BLaER1 treated with 17β-estradiol and CSF1 and Interleukin-3, amounts not matched to agents 10 nM and 100 nM (cell line): Measurements from ENCODE around the gene SIL1.
A peak's percentile ranks its signal among the peaks of the same experiment; 100 is the strongest.

Source experiments
- H3K27ac ChIP-seq, 11 experiments: shearing (Covaris generic); formaldehyde crosslinking; 2 replicates each; pipeline ENCODE4 v1.8.1; 2022
- H3K27me3 ChIP-seq, 11 experiments: shearing (Covaris generic); formaldehyde crosslinking; 2 replicates each; pipeline ENCODE4 v1.8.1; 2022
- H3K36me3 ChIP-seq, 11 experiments: shearing (Covaris generic); formaldehyde crosslinking; 2 replicates each; pipeline ENCODE4 v1.8.1; 2022
- H3K4me1 ChIP-seq, 10 experiments: shearing (Covaris generic); formaldehyde crosslinking; 2 replicates each; pipeline ENCODE4 v1.8.1; 2022
- H3K4me2 ChIP-seq, 11 experiments: shearing (Covaris generic); formaldehyde crosslinking; 2 replicates each; pipeline ENCODE4 v1.8.1; 2022
- H3K4me3 ChIP-seq, 10 experiments: shearing (Covaris generic); formaldehyde crosslinking; 2 replicates each; pipeline ENCODE4 v1.8.1; 2022
- H3K9ac ChIP-seq, 11 experiments: shearing (Covaris generic); formaldehyde crosslinking; 2 replicates each; pipeline ENCODE4 v1.8.1; 2022
- H3K9me3 ChIP-seq, 11 experiments: shearing (Covaris generic); formaldehyde crosslinking; replicated peaks in 1 of 11; 2 replicates each; pipeline ENCODE4 v1.8.1; 2022
- H4K20me1 ChIP-seq, 11 experiments: shearing (Covaris generic); formaldehyde crosslinking; 2 replicates each; pipeline ENCODE4 v1.8.1; 2022
- Cebpa-rat ChIP-seq, 11 experiments: shearing (Covaris generic); IDR thresholded peaks; 2 replicates each; pipeline ENCODE4 v1.8.1; 2022

Gene SIL1

DNA sequence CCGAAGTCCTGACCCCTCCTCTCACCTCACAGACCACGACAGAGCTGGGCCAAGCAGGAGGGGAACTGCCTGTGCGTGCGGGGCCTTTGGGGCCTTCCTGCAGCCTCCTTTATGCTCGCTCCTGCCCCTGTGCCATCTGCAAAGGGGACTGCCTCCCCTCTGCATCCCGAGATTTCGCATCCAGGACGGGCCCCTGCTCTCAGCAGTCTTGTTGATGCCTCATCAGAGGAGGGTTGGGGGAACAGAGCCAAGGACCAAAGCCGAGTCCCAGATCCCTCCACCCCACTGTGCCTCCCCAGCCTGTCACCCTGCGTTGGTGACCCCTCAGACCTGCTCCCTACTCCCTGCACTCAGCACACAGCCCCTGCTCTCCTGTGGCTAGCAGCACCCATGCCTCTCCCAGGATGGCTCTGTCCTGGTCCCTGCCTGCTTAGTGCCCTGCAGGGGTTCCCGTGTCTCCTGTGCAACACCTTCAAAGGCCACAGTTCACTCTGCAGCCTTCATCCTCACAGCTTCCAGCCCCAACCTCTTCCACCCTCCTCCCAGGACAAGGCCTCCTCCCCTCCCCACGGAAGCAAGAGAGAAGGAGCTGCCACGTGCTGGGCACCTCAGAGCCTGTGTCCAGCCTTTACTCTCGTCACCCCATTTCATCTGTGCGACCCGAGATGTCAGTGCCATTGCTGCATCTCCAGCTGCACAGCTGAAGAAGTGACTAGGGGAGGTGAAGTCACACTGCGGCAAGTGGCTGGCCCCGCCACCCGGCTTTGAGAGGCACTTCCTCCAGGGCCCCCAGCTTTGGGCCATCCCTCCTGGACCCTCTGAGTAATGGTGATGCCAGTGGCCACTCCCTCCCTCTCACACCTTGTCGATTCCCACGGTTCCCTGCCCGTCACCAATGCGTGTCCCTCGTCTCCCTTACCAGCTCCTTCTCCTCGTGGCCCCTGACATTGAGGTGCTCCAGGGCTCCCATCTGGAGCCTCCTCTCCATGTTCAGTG, 260.5 kb downstream of the SIL1 start:
- Histone ChIP-seq H3K9me3 (no peaks in the 10 kb centered on the region), H3K4me3 (no peak overlapping the region), H3K9ac (no peak overlapping the region), H4K20me1 (peaks cover 0 to 38% (median 0%) of the 10 kb centered on the region in 11 experiments; a peak in 4 of 22 replicates), H3K27ac (no peak overlapping the region), H3K4me1 (peaks cover 0 to 18% (median 11%) of the 10 kb centered on the region in 10 experiments; a peak in 16 of 20 replicates), H3K4me2 (peak overlapping the region in 1 of 11 experiments; percentile 10; a peak in 3 of 22 replicates), H3K27me3 (no peaks in the 10 kb centered on the region), H3K36me3 (peaks cover 30 to 66% (median 47%) of the 10 kb centered on the region in 11 experiments)
- TF ChIP-seq Cebpa-rat (IDR thresholded peaks at IDR 0.05) = no peak

DNA sequence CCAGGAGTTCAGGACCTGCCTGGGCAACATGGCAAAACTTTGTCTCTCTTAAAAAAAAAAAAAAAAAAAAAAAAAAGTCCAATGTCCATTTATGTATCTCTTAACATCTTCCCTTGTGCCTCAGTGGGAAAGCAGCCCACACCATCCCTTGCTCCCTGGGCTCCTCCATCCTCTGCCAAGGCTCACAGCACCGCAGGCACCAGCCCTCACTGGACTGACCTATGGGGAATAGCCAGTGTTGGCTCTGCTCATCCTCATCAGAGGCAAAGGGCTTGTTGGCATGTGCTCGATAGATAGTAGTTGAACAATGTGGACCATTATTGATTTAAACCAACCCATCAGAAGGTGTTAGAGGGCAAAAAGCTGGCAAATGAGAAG, 261.2 kb downstream of the SIL1 start:
- no peak for TF ChIP-seq Cebpa-rat (IDR thresholded peaks at IDR 0.05)
- Histone ChIP-seq H3K4me2 (no peak overlapping the region), H3K4me1 (peaks cover 0 to 11% (median 4%) of the 10 kb centered on the region in 10 experiments; a peak in 11 of 20 replicates), H3K36me3 (peaks cover 37 to 73% (median 54%) of the 10 kb centered on the region in 11 experiments), H4K20me1 (peaks cover 0 to 45% (median 0%) of the 10 kb centered on the region in 11 experiments; a peak in 4 of 22 replicates), H3K9ac (no peak overlapping the region), H3K9me3 (no peaks in the 10 kb centered on the region), H3K4me3 (no peak overlapping the region), H3K27ac (no peak overlapping the region), H3K27me3 (no peaks in the 10 kb centered on the region)

DNA sequence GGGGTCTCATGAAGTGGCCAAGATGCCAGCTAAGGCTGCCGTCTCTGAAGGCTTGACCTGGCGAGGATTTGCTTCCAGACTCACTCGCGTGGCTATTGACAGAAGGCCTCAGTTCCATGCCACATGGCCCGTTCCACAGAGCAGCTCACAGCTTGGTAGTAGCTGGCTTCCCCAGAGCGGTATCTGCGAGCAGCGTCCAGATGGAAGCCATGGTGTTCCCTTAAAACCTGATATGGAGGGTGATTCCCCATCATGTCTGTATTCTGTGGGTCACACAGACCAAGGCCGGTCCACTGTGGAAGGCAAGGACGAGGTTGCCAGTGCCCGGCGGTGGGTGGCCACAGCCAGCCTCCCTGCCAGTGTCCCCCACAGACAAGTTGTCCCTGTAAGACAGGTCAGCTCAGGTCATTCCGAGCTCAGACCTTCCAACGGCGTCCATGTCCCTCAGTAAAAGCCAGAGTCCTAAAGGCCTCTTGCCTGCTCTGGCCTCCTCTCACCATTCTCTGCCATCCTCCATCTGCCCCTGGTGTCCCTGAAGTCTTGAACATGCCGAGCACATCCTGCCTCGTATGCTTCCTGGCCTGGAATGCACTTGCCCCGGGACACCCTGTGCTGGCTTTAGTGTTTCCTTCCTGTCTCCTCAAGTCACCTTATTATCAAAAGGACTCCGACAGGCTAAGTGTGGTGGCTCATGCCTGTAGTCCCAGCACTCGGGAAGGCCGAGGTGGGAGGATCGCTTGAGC, 261.8 kb downstream of the SIL1 start:
- Histone ChIP-seq H3K36me3 (peaks cover 43 to 78% (median 60%) of the 10 kb centered on the region in 11 experiments), H3K27ac (no peak overlapping the region), H3K4me1 (peaks cover 0 to 8% (median 0%) of the 10 kb centered on the region in 10 experiments; a peak in 2 of 20 replicates), H3K4me3 (no peak overlapping the region), H3K9ac (no peak overlapping the region), H4K20me1 (peaks cover 0 to 51% (median 0%) of the 10 kb centered on the region in 11 experiments; a peak in 4 of 22 replicates), H3K4me2 (no peak overlapping the region), H3K27me3 (no peaks in the 10 kb centered on the region), H3K9me3 (no peaks in the 10 kb centered on the region)
- TF ChIP-seq Cebpa-rat (IDR thresholded peaks at IDR 0.05) = no peak

DNA sequence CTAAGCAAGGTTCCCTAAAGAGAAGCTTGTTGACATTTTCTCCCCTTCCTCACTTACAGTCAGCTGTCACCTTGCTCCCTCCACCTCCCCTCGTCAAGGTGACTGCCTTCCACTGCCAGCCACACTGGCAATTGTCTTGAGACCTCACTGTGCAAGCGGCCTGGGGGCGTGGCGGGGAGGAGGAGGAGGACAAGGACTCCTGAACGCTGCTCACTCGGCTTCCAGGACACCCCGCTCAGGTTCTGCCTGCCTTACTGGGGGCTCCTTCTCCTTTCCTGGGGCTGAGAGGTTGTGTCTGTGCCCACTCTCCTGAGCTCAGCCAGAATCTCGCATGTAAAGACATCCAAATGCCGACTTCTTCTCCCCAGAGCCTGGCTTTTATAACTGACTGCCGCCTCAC, 262.7 kb downstream of the SIL1 start:
- Histone ChIP-seq H3K4me1 (peaks cover 0 to 8% (median 0%) of the 10 kb centered on the region in 10 experiments; a peak in 2 of 20 replicates), H3K9ac (no peak overlapping the region), H3K9me3 (no peaks in the 10 kb centered on the region), H3K27me3 (no peaks in the 10 kb centered on the region), H3K36me3 (peaks cover 52 to 80% (median 69%) of the 10 kb centered on the region in 11 experiments), H4K20me1 (peaks cover 0 to 60% (median 3%) of the 10 kb centered on the region in 11 experiments; a peak in 4 of 22 replicates), H3K4me3 (no peak overlapping the region), H3K27ac (no peak overlapping the region), H3K4me2 (no peak overlapping the region)
- no peak for TF ChIP-seq Cebpa-rat (IDR thresholded peaks at IDR 0.05)

DNA sequence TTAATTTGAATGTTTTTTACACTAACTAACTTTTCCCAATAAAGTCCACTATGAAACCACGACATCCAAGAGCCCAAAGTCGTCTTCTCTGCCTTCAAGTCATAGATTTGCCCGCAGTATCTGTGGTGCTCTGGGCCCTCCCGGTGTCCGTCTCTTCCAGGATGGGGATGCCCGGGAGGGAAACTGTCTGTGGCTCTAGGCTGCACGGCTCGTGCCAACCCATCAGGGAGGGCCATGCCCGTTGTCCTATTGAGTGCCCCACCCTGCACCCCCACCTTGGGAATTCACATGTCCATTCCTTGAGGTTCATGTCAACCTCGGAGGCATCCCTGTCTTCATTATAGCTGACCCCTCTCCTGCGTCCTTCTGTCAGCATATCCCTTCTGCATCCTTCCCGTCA, 263.2 kb downstream of the SIL1 start:
- Histone ChIP-seq H3K9ac (no peak overlapping the region), H4K20me1 (peaks cover 0 to 65% (median 3%) of the 10 kb centered on the region in 11 experiments; a peak in 7 of 22 replicates), H3K4me2 (no peak overlapping the region), H3K4me1 (peaks cover 0 to 8% (median 0%) of the 10 kb centered on the region in 10 experiments; a peak in 2 of 20 replicates), H3K36me3 (peaks cover 57 to 85% (median 74%) of the 10 kb centered on the region in 11 experiments), H3K4me3 (no peak overlapping the region), H3K27me3 (no peaks in the 10 kb centered on the region), H3K27ac (no peak overlapping the region), H3K9me3 (no peaks in the 10 kb centered on the region)
- no peak for TF ChIP-seq Cebpa-rat (IDR thresholded peaks at IDR 0.05)

DNA sequence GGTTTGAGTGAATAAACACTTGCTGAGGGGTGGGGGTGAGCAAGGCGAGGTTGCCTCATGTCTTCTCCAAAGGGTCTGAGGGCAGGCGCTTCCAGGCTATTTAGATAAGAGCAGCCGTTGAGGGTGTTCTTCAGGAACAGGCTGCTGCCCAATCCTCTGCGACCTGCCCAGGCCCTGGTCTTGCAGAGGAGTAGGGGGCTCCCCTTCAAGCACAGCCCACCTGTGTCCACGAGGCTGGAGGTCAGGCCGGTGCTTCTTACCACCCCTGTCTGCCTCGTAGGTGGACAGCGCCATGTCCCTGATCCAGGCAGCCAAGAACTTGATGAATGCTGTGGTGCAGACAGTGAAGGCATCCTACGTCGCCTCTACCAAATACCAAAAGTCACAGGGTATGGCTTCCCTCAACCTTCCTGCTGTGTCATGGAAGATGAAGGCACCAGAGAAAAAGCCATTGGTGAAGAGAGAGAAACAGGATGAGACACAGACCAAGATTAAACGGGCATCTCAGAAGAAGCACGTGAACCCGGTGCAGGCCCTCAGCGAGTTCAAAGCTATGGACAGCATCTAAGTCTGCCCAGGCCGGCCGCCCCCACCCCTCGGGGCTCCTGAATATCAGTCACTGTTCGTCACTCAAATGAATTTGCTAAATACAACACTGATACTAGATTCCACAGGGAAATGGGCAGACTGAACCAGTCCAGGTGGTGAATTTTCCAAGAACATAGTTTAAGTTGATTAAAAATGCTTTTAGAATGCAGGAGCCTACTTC, 264.5 kb downstream of the SIL1 start:
- Histone ChIP-seq H3K36me3 (peaks cover 69 to 98% (median 86%) of the 10 kb centered on the region in 11 experiments), H3K27me3 (no peaks in the 10 kb centered on the region), H3K9ac (no peak overlapping the region), H3K27ac (no peak overlapping the region), H4K20me1 (peaks cover 0 to 77% (median 10%) of the 10 kb centered on the region in 11 experiments; a peak in 10 of 22 replicates), H3K4me2 (no peak overlapping the region), H3K4me3 (no peak overlapping the region), H3K4me1 (peaks cover 0 to 8% (median 0%) of the 10 kb centered on the region in 10 experiments; a peak in 2 of 20 replicates), H3K9me3 (no peaks in the 10 kb centered on the region)
- TF ChIP-seq Cebpa-rat (IDR thresholded peaks at IDR 0.05) = no peak

DNA sequence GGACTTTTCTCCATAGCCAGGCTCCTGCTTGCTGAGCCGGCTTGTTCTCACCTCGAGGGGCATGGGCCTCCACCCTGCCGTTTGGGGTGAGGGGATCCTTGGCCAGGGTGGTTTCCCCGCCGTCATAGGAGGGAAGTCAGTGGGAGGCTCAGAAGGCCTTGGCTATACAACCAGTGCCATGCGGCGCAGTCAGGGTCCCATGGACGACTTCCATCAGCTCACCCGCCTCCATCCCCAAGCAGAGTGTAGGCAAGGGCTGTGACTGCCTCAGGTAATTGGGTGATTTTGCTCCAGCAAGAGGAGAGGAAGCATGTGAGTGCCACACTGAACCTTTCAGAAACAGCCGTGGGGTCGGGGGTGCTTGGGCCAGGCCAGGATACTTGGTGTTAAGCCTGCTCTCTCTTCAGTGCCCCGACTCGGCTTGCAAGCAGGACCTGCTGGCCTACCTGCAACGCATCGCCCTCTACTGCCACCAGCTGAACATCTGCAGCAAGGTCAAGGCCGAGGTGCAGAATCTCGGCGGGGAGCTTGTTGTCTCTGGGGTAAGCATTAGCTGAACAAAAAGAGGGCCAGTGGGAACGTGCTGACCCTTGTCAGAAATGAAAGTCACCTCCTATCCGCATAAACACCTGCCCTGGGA, 265.9 kb downstream of the SIL1 start:
- Histone ChIP-seq H3K4me3 (no peak overlapping the region), H3K9ac (no peak overlapping the region), H3K27me3 (no peaks in the 10 kb centered on the region), H3K4me2 (no peak overlapping the region), H3K9me3 (no peaks in the 10 kb centered on the region), H4K20me1 (peaks cover 8 to 81% (median 21%) of the 10 kb centered on the region in 11 experiments; a peak in 16 of 22 replicates), H3K4me1 (peaks cover 0 to 11% (median 0%) of the 10 kb centered on the region in 10 experiments; a peak in 7 of 20 replicates), H3K36me3 (peaks cover 82 to 99% (median 92%) of the 10 kb centered on the region in 11 experiments), H3K27ac (no peak overlapping the region)
- no peak for TF ChIP-seq Cebpa-rat (IDR thresholded peaks at IDR 0.05)
